NCI-H1694 treated with DMSO at 0.1 percent for 48 hours (cell line): ENCODE data around the gene JDP2.

Source experiments
- DNase-seq: peaks from one replicate; lab custom pipeline; 2025; lab: John Stamatoyannopoulos, UW

The JDP2 gene

GRCh38 chr14:75437201-75438143, 9.7 kb downstream of the JDP2 start:
- no peak for DNase-seq

- no peak for DNase-seq
Measured at GRCh38 chr14:75438486-75439080, 10.8 kb downstream of the JDP2 start.

- DNase-seq = no peak
Measured at GRCh38 chr14:75439989-75440388, 12.2 kb downstream of the JDP2 start.

- no peak for DNase-seq
Measured at GRCh38 chr14:75440733-75441477, 13.1 kb downstream of the JDP2 start.

- no peak for DNase-seq
Measured at GRCh38 chr14:75441728-75442127, 13.9 kb downstream of the JDP2 start.

GRCh38 chr14:75442166-75442565, 14.3 kb downstream of the JDP2 start:
- DNase-seq = no peak

GRCh38 chr14:75442642-75443041, 14.8 kb downstream of the JDP2 start:
- no peak for DNase-seq

- DNase-seq = no peak
Measured at GRCh38 chr14:75443203-75443969, 15.6 kb downstream of the JDP2 start.

- no peak for DNase-seq
Measured at GRCh38 chr14:75445236-75445635, 17.4 kb downstream of the JDP2 start.

GRCh38 chr14:75445963-75446362, 18.1 kb downstream of the JDP2 start:
- no peak for DNase-seq

- DNase-seq = no peak
Measured at GRCh38 chr14:75446447-75446846, 18.6 kb downstream of the JDP2 start.

GRCh38 chr14:75448209-75448608, 20.4 kb downstream of the JDP2 start:
- no peak for DNase-seq

GRCh38 chr14:75449036-75449435, 21.2 kb downstream of the JDP2 start:
- DNase-seq = no peak

GRCh38 chr14:75449696-75450095, 21.9 kb downstream of the JDP2 start:
- DNase-seq = no peak

- no peak for DNase-seq
Measured at GRCh38 chr14:75450381-75451276, 22.8 kb downstream of the JDP2 start.

GRCh38 chr14:75452324-75452723, 24.5 kb downstream of the JDP2 start:
- DNase-seq = no peak

- no peak for DNase-seq
Measured at GRCh38 chr14:75452900-75453816, 25.3 kb downstream of the JDP2 start.

GRCh38 chr14:75453817-75454434, 26.1 kb downstream of the JDP2 start:
- DNase-seq = no peak

GRCh38 chr14:75454963-75455546, 27.2 kb downstream of the JDP2 start:
- DNase-seq = no peak
